Tibial nerve (tissue), 3 donors: ENCODE results near the gene KNG1.

ENCODE experiments used
- POLR2A ChIP-seq, 2 donors: fragments of 450-650 bp; IDR thresholded peaks; one replicate each; pipeline ENCODE4 v1.6.1; 2017; ENCODE audit warnings: antibody characterized with exemption in 2 of 2, mild to moderate bottlenecking in 2 of 2, moderate library complexity in 2 of 2
- TF ChIP-seq, protein P1 (sequence below), 5 experiments: fragments of 200-600 bp in 3 of 5; fragments of 450-650 bp in 2 of 5; sonication (generic) in 3 of 5; IDR thresholded peaks; one replicate each; pipeline ENCODE4 v1.5.1; 2016 to 2019; ENCODE audit warnings: antibody characterized with exemption in 5 of 5, mild to moderate bottlenecking in 3 of 5, moderate library complexity in 2 of 5

- TF ChIP-seq, protein P1, sequence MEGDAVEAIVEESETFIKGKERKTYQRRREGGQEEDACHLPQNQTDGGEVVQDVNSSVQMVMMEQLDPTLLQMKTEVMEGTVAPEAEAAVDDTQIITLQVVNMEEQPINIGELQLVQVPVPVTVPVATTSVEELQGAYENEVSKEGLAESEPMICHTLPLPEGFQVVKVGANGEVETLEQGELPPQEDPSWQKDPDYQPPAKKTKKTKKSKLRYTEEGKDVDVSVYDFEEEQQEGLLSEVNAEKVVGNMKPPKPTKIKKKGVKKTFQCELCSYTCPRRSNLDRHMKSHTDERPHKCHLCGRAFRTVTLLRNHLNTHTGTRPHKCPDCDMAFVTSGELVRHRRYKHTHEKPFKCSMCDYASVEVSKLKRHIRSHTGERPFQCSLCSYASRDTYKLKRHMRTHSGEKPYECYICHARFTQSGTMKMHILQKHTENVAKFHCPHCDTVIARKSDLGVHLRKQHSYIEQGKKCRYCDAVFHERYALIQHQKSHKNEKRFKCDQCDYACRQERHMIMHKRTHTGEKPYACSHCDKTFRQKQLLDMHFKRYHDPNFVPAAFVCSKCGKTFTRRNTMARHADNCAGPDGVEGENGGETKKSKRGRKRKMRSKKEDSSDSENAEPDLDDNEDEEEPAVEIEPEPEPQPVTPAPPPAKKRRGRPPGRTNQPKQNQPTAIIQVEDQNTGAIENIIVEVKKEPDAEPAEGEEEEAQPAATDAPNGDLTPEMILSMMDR (IDR thresholded peaks at IDR 0.05) = no peak
- TF ChIP-seq POLR2A (IDR thresholded peaks at IDR 0.05) = no peak
Observed at GRCh38 chr3:186732169-186732766, 15.1 kb downstream of the KNG1 start.
